OCI-LY3 (cell line): Measurements from ENCODE around the gene ARID1B.
A peak's percentile ranks its signal among the peaks of the same experiment; 100 is the strongest.

Experiments
- H2AFZ ChIP-seq: fragments of 200-600, 300-600 bp; shearing (Covaris generic); 2 replicates; pipeline ENCODE4 v1.6.0; 2014; ENCODE audit warnings: antibody characterized with exemption, low read depth, low read length
- H3K27ac ChIP-seq: fragments of 200-600, 300-600 bp; sonication (generic); 2 replicates; pipeline ENCODE4 v1.5.1; 2014; ENCODE audit warnings: mild to moderate bottlenecking, low read length, moderate library complexity, mixed read lengths
- H3K27me3 ChIP-seq: fragments of 200-600, 300-600 bp; sonication (generic); 2 replicates; pipeline ENCODE4 v1.6.1; 2014; ENCODE audit warnings: low read depth, low read length, mixed read lengths
- H3K36me3 ChIP-seq: fragments of 200-600, 300-600 bp; sonication (generic); replicated peaks from 2 replicates; pipeline ENCODE3; 2014; ENCODE audit warnings: low read depth, low read length, mixed read lengths
- H3K4me1 ChIP-seq: fragments of 300-600, 200-600 bp; sonication (generic); 2 replicates; pipeline ENCODE4 v1.6.1; 2014; ENCODE audit warnings: low read length, mixed read lengths
- H3K4me2 ChIP-seq: fragments of 200-600, 300-600 bp; sonication (generic); 2 replicates; pipeline ENCODE4 v1.6.1; 2014; ENCODE audit warnings: low read length, mixed read lengths
- H3K4me3 ChIP-seq: fragments of 300-600, 200-600 bp; sonication (generic); 2 replicates; pipeline ENCODE4 v1.5.1; 2014; ENCODE audit warnings: antibody characterized with exemption, mild to moderate bottlenecking, low read length, moderate library complexity
- H3K79me2 ChIP-seq: fragments of 300-600, 200-600 bp; shearing (Covaris generic); 2 replicates; pipeline ENCODE4 v1.6.1; 2014; ENCODE audit warnings: mild to moderate bottlenecking, low read length, mixed read lengths
- H3K9ac ChIP-seq: fragments of 300-600, 200-600 bp; shearing (Covaris generic); 2 replicates; pipeline ENCODE4 v1.6.0; 2014; ENCODE audit warnings: mild to moderate bottlenecking, low read length, moderate library complexity
- H3K9me3 ChIP-seq: fragments of 200-600, 300-600 bp; shearing (Covaris generic); 2 replicates; pipeline ENCODE4 v1.6.1; 2014; ENCODE audit warnings: low read length, mixed read lengths; ENCODE audit not compliant: insufficient read depth
- H4K20me1 ChIP-seq: fragments of 200-600, 300-600 bp; sonication (generic); 2 replicates; pipeline ENCODE4 v1.6.1; 2016; ENCODE audit warnings: low read length, mixed read lengths; ENCODE audit not compliant: insufficient read depth
- EZH2phosphoT487 ChIP-seq: fragments of 200-600 bp; shearing (Covaris generic); IDR thresholded peaks from 2 replicates; pipeline ENCODE4 v1.6.1; 2018; ENCODE audit warnings: antibody characterized with exemption, mixed run types, low read depth
- TF ChIP-seq, protein P1 (sequence below): fragments of 200-600, 300-600 bp; sonication (generic); IDR thresholded peaks from 2 replicates; pipeline ENCODE4 v1.5.1; 2014; ENCODE audit warnings: antibody characterized with exemption, low read length, low read depth

ARID1B gene

DNA sequence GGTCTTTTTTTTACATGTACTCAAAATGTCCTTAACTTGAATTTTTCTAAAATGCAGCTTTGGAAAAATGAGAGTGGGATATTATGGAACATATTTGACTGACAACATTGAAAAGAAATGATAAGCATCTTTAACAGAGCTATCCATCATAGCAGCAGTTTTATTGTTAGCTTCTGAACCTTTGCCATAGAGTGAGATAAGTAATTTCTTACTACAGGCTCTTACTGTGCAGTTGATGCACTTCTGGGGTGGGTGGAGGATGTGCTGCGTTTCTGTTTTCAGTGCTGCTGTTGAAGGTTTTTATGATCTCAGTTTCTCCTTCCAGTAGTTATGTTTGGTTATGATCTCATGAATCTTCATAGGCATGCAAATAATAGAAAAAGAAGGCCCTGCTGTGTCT lies 279.1 kb downstream of the ARID1B start:
- H2AFZ ChIP-seq = no peak overlapping the region
- peaks cover 11% of the 10 kb centered on the region for H3K36me3 ChIP-seq
- TF ChIP-seq, protein P1, sequence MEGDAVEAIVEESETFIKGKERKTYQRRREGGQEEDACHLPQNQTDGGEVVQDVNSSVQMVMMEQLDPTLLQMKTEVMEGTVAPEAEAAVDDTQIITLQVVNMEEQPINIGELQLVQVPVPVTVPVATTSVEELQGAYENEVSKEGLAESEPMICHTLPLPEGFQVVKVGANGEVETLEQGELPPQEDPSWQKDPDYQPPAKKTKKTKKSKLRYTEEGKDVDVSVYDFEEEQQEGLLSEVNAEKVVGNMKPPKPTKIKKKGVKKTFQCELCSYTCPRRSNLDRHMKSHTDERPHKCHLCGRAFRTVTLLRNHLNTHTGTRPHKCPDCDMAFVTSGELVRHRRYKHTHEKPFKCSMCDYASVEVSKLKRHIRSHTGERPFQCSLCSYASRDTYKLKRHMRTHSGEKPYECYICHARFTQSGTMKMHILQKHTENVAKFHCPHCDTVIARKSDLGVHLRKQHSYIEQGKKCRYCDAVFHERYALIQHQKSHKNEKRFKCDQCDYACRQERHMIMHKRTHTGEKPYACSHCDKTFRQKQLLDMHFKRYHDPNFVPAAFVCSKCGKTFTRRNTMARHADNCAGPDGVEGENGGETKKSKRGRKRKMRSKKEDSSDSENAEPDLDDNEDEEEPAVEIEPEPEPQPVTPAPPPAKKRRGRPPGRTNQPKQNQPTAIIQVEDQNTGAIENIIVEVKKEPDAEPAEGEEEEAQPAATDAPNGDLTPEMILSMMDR = no peak
- no peak for TF ChIP-seq EZH2phosphoT487
- H3K9me3 ChIP-seq = no peaks in the 10 kb centered on the region
- no peak overlapping the region for H3K27ac ChIP-seq
- H3K4me3 ChIP-seq = no peak overlapping the region
- no peaks in the 10 kb centered on the region; the same call in 1 of the 2 replicates for H3K79me2 ChIP-seq
- H3K4me2 ChIP-seq = no peak overlapping the region
- peaks cover 20% of the 10 kb centered on the region for H3K4me1 ChIP-seq
- no peaks in the 10 kb centered on the region for H3K27me3 ChIP-seq
- no peaks in the 10 kb centered on the region for H4K20me1 ChIP-seq
- H3K9ac ChIP-seq = no peak overlapping the region

DNA sequence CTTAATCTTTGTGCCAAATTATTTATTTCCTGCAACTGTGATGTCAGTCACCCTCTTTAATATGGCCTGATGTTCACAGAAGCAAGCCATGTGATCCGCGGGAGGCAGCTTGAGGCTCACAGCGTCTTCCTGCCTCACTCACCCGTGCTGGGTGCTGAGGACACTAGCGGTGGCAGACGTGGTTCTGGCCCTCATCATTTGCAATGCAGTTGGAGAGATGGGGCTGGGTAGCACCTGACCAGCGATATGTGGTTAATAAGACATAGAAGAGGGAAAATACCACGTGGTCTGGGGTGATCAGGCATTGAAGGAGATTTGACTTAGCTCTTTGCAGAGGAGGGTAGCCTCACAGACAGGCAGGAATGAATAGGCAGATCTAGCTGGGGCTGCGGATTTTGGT lies 281.4 kb downstream of the ARID1B start:
- H3K27me3 ChIP-seq = no peaks in the 10 kb centered on the region
- H3K9ac ChIP-seq = no peak overlapping the region
- H3K9me3 ChIP-seq = no peaks in the 10 kb centered on the region
- peaks cover 26% of the 10 kb centered on the region for H3K4me1 ChIP-seq
- H3K27ac ChIP-seq = no peak overlapping the region
- H2AFZ ChIP-seq = no peak overlapping the region
- H3K36me3 ChIP-seq = peaks cover 11% of the 10 kb centered on the region
- TF ChIP-seq EZH2phosphoT487 = no peak
- TF ChIP-seq, protein P1 = no peak
- H3K4me3 ChIP-seq = no peak overlapping the region
- peak overlapping the region; percentile 51 for H3K4me2 ChIP-seq
- H4K20me1 ChIP-seq = no peaks in the 10 kb centered on the region
- no peaks in the 10 kb centered on the region; the same call in 1 of the 2 replicates for H3K79me2 ChIP-seq

DNA sequence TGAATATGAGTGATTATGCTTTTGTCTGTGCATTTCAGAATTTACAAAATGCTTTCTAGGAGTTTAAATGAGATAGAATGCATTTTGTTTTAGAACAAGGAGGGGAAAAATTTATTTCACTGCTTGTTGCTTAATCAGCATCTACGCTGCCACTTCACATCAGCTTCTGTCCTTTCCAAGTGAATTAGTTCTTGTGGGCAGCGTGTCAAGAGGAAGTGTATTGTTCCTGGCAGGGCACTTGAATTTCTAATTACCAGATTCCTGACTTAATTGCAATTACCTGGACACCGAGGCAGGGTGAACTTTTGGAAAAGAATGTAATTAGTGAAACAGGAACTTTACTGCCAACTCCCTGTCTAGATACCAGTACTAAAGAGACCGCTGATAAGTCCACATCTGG lies 282.6 kb downstream of the ARID1B start:
- no peaks in the 10 kb centered on the region for H3K27me3 ChIP-seq
- no peaks in the 10 kb centered on the region for H4K20me1 ChIP-seq

DNA sequence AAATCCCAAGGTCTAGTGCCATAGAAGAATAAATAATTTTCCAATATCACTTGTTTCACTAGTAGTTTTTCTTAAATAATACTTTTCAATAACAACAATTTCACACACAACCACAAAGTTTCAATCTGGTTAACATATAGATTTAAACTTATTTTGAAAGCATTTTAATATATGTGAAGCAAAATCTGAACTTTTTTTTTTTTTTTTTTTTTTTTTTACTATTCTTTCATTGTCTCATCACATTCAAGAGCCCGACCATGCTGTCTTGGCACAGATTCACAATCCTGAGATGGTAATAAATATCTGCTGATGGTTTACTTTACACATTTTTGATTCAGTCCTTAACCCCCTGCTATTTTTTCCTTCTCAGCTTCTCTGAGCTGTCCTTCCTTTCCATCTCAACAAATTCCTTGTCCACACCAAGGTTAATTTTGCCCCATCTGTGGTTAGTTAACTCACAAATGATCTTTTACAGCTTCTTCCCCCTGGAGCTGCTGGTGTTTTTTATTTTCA lies 283.3 kb downstream of the ARID1B start:
- H3K4me3 ChIP-seq = no peak overlapping the region
- TF ChIP-seq, protein P1 = no peak
- TF ChIP-seq EZH2phosphoT487 = no peak
- H3K9me3 ChIP-seq = no peaks in the 10 kb centered on the region
- peaks cover 15% of the 10 kb centered on the region for H3K4me1 ChIP-seq
- no peak overlapping the region for H3K9ac ChIP-seq
- H3K79me2 ChIP-seq = peaks cover 6% of the 10 kb centered on the region; the same call in 1 of the 2 replicates
- H3K4me2 ChIP-seq = no peak overlapping the region
- H3K27me3 ChIP-seq = no peaks in the 10 kb centered on the region
- H2AFZ ChIP-seq = no peak overlapping the region
- H3K27ac ChIP-seq = no peak overlapping the region
- H3K36me3 ChIP-seq = peaks cover 9% of the 10 kb centered on the region
- H4K20me1 ChIP-seq = no peaks in the 10 kb centered on the region

More for the DNA sequence above, 282.6 kb downstream of the ARID1B start:
- H3K79me2 ChIP-seq = peaks cover 6% of the 10 kb centered on the region; the same call in 1 of the 2 replicates
- no peak for TF ChIP-seq EZH2phosphoT487
- TF ChIP-seq, protein P1 = no peak
- peaks cover 18% of the 10 kb centered on the region for H3K4me1 ChIP-seq
- no peak overlapping the region for H3K27ac ChIP-seq
- H2AFZ ChIP-seq = no peak overlapping the region
- no peak overlapping the region for H3K4me3 ChIP-seq
- no peak overlapping the region for H3K4me2 ChIP-seq
- H3K9me3 ChIP-seq = no peaks in the 10 kb centered on the region
- H3K9ac ChIP-seq = no peak overlapping the region
- H3K36me3 ChIP-seq = peaks cover 11% of the 10 kb centered on the region
